Ishikawa (cell line): ENCODE measurements around the gene ST14.

Experiments
- CEBPB ChIP-seq: IDR thresholded peaks from 2 replicates; pipeline ENCODE4 v1.6.1; 2012
- CREB1 ChIP-seq: IDR thresholded peaks from 2 replicates; pipeline ENCODE4 v1.6.1; 2012; ENCODE audit warnings: low read depth
- EGR1 ChIP-seq: IDR thresholded peaks from 2 replicates; pipeline ENCODE4 v1.6.1; 2012
- EP300 ChIP-seq: IDR thresholded peaks from 2 replicates; pipeline ENCODE4 v1.6.1; 2012; ENCODE audit warnings: borderline replicate concordance
- FOXM1 ChIP-seq: IDR thresholded peaks from 2 replicates; pipeline ENCODE4 v1.6.1; 2012; ENCODE audit warnings: low read depth, borderline replicate concordance
- MAX ChIP-seq: IDR thresholded peaks from 2 replicates; pipeline ENCODE4 v1.6.1; 2012
- NFIC ChIP-seq: IDR thresholded peaks from 2 replicates; pipeline ENCODE4 v1.6.1; 2012
- RAD21 ChIP-seq: IDR thresholded peaks from 2 replicates; pipeline ENCODE4 v1.6.1; 2012; ENCODE audit warnings: low read depth
- REST ChIP-seq: IDR thresholded peaks from 2 replicates; pipeline ENCODE4 v1.6.1; 2012; ENCODE audit warnings: low read depth, mild to moderate bottlenecking
- TAF1 ChIP-seq: IDR thresholded peaks from 2 replicates; pipeline ENCODE4 v1.6.1; 2012; ENCODE audit warnings: low read depth, mild to moderate bottlenecking
- TEAD4 ChIP-seq: IDR thresholded peaks from 2 replicates; pipeline ENCODE4 v1.6.1; 2012
- YY1 ChIP-seq: IDR thresholded peaks from 2 replicates; pipeline ENCODE4 v1.6.1; 2012; ENCODE audit warnings: low read depth
- ZBTB7A ChIP-seq: IDR thresholded peaks from 2 replicates; pipeline ENCODE4 v1.6.1; 2012; ENCODE audit warnings: low read depth
- TF ChIP-seq, protein P1 (sequence below): IDR thresholded peaks from 2 replicates; pipeline ENCODE4 v1.6.1; 2012

- TF ChIP-seq ZBTB7A, result peak; percentile 60; the same call in 1 of the 2 replicates
- 0 out of 2 replicates have a peak, but pooled peaks have one; percentile 14 for TF ChIP-seq EP300
- TF ChIP-seq TAF1, result peak; percentile 54; the same call in 1 of the 2 replicates
- TF ChIP-seq RAD21, result no peak
- 0 out of 2 replicates have a peak, but pooled peaks have one; percentile 15 for TF ChIP-seq TEAD4
- no peak for TF ChIP-seq CEBPB
- TF ChIP-seq NFIC, result no peak
- peak; percentile 37 for TF ChIP-seq MAX
- TF ChIP-seq REST, result no peak
- peak; percentile 87 for TF ChIP-seq EGR1
- no peak for TF ChIP-seq CREB1
- no peak for TF ChIP-seq YY1
- TF ChIP-seq, protein P1, sequence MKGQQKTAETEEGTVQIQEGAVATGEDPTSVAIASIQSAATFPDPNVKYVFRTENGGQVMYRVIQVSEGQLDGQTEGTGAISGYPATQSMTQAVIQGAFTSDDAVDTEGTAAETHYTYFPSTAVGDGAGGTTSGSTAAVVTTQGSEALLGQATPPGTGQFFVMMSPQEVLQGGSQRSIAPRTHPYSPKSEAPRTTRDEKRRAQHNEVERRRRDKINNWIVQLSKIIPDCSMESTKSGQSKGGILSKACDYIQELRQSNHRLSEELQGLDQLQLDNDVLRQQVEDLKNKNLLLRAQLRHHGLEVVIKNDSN, result no peak
- no peak for TF ChIP-seq FOXM1
These were observed at the start of gene ST14 for GRCh38 chr11:130159657-130160497.
